Measurements from ENCODE around the gene METTL25. TPM values are rescaled to one million over a fixed set of nuclear protein-coding genes. Genes with fewer than 3 reads are reported as not detected.

Gene METTL25
- total and polyA plus RNA-seq, 2 experiments from 2014 or later: 9.1 to 14.5 TPM

DNA sequence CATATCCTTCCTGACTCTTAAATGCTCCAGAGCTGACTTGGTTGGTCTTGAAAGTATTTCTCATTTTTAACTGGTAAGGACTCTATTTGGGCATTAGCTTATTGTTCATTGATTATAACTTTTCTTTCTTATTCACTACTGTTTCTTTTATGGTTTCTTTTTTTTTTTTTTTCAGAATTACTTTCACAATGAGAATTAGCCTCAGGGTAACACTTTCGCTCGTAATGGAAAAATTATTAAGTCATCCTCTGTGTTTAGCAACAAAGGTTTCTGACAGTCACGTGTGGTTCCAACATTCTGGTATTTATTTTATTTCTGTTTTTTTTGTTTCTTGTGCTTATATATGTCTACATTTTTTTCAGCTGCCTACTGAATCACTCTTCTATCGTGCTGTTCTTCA, 80.0 kb downstream of the METTL25 start:
- no peak for DNase-seq (ENCODE audit: low read depth in 1 of 2, low spot score in 1 of 2)
- Histone ChIP-seq H3K27ac (no peak overlapping the region), H3K36me3 (no peaks in the 10 kb centered on the region), H3K9me3 (ENCODE audit: low read depth) (no peaks in the 10 kb centered on the region), H3K4me1 (ENCODE audit: low read depth) (peaks cover 24% of the 10 kb centered on the region), H3K27me3 (no peaks in the 10 kb centered on the region), H3K4me3 (no peak overlapping the region)
- TF ChIP-seq, protein P1, sequence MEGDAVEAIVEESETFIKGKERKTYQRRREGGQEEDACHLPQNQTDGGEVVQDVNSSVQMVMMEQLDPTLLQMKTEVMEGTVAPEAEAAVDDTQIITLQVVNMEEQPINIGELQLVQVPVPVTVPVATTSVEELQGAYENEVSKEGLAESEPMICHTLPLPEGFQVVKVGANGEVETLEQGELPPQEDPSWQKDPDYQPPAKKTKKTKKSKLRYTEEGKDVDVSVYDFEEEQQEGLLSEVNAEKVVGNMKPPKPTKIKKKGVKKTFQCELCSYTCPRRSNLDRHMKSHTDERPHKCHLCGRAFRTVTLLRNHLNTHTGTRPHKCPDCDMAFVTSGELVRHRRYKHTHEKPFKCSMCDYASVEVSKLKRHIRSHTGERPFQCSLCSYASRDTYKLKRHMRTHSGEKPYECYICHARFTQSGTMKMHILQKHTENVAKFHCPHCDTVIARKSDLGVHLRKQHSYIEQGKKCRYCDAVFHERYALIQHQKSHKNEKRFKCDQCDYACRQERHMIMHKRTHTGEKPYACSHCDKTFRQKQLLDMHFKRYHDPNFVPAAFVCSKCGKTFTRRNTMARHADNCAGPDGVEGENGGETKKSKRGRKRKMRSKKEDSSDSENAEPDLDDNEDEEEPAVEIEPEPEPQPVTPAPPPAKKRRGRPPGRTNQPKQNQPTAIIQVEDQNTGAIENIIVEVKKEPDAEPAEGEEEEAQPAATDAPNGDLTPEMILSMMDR (IDR thresholded peaks at IDR 0.05; ENCODE audit: low read depth, low read length): no peak

DNA sequence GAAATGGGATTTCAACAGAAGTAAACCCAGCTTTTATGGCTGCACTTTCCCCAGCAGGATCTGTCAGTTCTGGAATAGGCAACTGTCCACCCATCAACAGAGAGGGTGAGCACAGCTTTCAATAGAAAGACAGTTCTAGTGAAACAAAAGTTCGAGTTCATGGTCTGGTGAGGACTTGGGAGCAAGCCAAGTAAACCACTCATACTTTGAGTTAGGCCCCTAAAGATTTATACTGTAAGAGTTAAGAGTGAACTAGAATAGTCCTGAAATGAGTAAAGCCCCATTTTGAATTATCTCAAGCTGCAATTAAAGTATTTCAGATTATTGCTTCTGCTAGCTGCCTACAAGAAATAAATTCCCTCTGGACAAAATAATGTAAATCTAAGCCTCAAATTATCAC, 82.6 kb downstream of the METTL25 start:
- Histone ChIP-seq H3K27ac (no peak overlapping the region), H3K9me3 (ENCODE audit: low read depth) (no peaks in the 10 kb centered on the region)
- TF ChIP-seq, protein P1 (IDR thresholded peaks at IDR 0.05; ENCODE audit: low read depth, low read length): no peak

DNA sequence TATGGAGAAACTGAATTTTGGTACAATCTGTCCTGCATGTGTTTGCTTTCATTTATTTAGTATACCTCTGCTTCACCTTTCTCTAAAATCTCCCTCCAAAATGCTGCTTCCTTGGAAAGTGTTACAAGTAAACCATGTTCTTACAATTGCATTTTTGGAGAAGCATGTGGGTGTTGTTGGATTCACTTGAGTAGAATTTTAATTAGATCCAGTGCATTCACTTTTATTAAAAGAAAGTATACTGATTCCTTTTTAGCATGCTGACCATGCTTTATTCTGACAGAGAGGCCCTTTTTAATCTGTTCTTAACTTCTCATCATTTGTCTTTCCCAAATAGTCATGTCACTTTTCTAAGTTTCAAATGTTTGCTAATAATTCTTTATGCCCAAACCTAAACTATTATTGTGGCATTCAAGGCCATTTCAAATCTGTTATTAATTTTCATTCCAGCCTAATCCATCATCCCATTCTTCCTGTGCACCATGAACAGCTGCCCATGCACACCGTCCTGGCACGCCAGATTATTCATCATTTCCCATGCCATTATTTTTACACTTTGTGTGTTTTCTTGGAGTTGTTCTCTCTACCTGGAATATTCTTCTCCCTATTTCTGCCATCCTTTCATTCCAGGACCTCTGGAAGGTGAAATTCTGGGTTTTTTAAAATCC, 90.7 kb downstream of the METTL25 start:
- TF ChIP-seq, protein P1 (IDR thresholded peaks at IDR 0.05; ENCODE audit: low read depth, low read length): no peak
- no peak for DNase-seq (ENCODE audit: low read depth in 1 of 2, low spot score in 1 of 2)
- H3K4me1 ChIP-seq (ENCODE audit: low read depth): no peaks in the 10 kb centered on the region

More for the DNA sequence above, 82.6 kb downstream of the METTL25 start:
- no peak for DNase-seq (ENCODE audit: low read depth in 1 of 2, low spot score in 1 of 2)
- Histone ChIP-seq H3K4me1 (ENCODE audit: low read depth) (no peaks in the 10 kb centered on the region), H3K4me3 (no peak overlapping the region), H3K27me3 (no peaks in the 10 kb centered on the region), H3K36me3 (no peaks in the 10 kb centered on the region)

DNA sequence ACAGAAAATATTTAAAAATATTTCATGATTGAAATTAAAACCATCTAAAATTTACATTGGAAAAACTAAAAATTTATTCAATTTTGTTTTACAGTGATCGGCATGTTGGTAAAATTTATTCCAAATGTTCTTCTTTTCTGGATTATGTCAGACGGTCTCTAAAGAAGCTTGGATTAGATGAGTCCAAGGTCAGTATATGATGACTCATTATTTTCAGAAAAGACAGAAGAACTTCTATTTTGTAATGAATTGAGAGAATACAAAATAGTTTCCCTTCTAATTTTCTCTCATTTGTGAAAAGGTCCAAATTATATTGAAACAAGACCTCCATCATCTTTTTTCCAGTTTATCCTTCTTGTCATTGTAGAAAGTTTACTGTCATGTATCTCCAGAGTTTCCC, 98.3 kb downstream of the METTL25 start:
- Histone ChIP-seq H3K27ac (no peak overlapping the region), H3K4me1 (ENCODE audit: low read depth) (no peaks in the 10 kb centered on the region), H3K36me3 (peaks cover 5% of the 10 kb centered on the region), H3K27me3 (no peaks in the 10 kb centered on the region), H3K4me3 (no peak overlapping the region), H3K9me3 (ENCODE audit: low read depth) (no peaks in the 10 kb centered on the region)
- DNase-seq (ENCODE audit: low read depth in 1 of 2, low spot score in 1 of 2): no peak
- TF ChIP-seq, protein P1 (IDR thresholded peaks at IDR 0.05; ENCODE audit: low read depth, low read length): no peak

More for the DNA sequence above, 90.7 kb downstream of the METTL25 start:
- no peak overlapping the region for H3K4me3 ChIP-seq
- H3K36me3 ChIP-seq: no peaks in the 10 kb centered on the region
- H3K27me3 ChIP-seq: no peaks in the 10 kb centered on the region
- no peaks in the 10 kb centered on the region for H3K9me3 ChIP-seq (ENCODE audit: low read depth)
- H3K27ac ChIP-seq: no peak overlapping the region

DNA sequence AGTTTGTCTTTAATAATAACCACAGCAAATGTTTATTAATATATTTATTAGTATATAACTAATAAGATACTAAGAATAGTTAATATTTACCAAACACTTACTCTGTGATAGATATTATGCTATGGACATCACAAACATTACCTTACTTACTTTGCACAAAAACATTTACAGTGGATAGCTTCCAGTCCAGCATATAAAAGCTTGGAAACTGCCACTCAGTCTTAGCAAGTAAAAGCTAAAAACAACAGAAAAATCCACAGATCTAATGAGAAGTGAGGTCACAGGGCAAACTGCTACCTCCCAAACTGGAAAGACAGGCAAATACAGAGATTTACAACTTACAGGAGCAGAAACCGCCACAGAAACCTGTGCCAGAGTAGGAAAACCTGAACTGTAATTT, 99.8 kb downstream of the METTL25 start:
- TF ChIP-seq, protein P1 (IDR thresholded peaks at IDR 0.05; ENCODE audit: low read depth, low read length): no peak
- no peak overlapping the region for H3K27ac ChIP-seq
- H3K27me3 ChIP-seq: no peaks in the 10 kb centered on the region
- H3K4me1 ChIP-seq (ENCODE audit: low read depth): no peaks in the 10 kb centered on the region
- H3K9me3 ChIP-seq (ENCODE audit: low read depth): no peaks in the 10 kb centered on the region
- no peak for DNase-seq (ENCODE audit: low read depth in 1 of 2, low spot score in 1 of 2)
- H3K36me3 ChIP-seq: peaks cover 5% of the 10 kb centered on the region
- H3K4me3 ChIP-seq: no peak overlapping the region

Data from cardiac muscle cell (in vitro differentiated cells and primary cell).